ENCODE measurements around the gene CGB7. TPM values are rescaled to one million over a fixed set of nuclear protein-coding genes. Genes with fewer than 3 reads are reported as not detected.
A peak's percentile ranks its signal among the peaks of the same experiment; 100 is the strongest.
"Not testable (repeated sequence)": the region's sequence is repeated elsewhere in the genome, so short reads cannot be mapped to it uniquely, and the experiment has no call there.

The CGB7 gene
- polyA plus RNA-seq, 1 donor from 2014 or later: not detected

DNA sequence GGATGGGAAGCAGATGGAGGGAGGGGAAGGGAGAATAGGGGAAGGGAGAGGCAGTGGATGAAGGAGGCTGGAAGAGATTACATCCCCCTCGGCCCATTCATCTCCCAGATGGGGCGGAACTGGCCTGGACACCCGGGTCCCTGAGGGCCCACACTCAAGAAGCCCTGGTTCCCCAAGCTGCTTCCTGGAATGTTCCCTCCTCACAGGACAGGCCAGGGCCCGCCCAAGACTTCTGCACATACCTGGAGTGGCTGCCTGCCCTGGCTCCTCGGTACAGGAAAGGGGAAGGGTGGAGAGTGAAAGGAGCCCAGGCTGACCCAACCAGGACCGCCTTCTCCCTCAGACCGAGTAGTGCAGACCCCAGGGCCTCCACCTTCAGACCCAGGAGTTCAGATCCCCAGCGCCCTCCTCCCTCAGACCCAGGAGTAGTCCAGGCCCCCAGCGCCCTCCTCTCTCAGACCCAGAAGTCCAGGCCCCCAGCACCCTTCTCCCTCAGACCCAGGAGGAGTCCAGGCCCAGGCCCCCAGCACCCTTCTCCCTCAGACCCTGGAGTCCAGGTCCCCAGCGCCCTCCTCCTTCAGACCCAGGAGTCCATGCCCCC, 6.6 kb upstream of the CGB7 start:
- peaks cover 0 to 4% (median 3%) of the 10 kb centered on the region in 3 donors for H3K4me1 Mint-ChIP-seq
- peaks cover 47% of the 10 kb centered on the region for H3K27me3 Mint-ChIP-seq
- no peak overlapping the region for H3K27ac Mint-ChIP-seq
- H3K9me3 Mint-ChIP-seq: peaks cover 0 to under 1% (median 0%) of the 10 kb centered on the region in 3 donors
- no peak overlapping the region for H3K4me3 Mint-ChIP-seq
- peaks cover 3% of the 10 kb centered on the region for H3K36me3 Mint-ChIP-seq

DNA sequence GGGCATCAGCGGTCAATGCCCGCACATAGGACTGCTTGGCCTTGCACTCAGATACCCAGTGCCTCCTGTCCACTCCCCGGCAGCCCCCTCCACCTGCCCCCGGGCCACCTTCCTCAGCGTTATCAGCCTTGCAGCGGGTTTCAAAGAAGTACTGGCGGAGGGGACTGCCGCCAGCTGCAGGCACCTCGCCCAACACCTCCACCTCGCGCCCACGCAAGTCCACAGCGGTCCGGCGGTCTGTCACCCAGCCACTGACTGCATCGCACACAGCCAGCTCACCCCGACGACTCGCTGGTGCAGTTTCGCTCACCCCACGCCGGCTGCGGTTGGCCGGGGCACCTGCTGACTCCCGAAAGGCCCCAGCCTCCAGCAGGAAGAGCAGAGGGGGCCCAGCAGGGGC, 3.9 kb upstream of the CGB7 start:
- Mint-ChIP-seq H3K9me3 (no peaks in the 10 kb centered on the region), H3K4me3 (no peak overlapping the region), H3K27ac (no peak overlapping the region), H3K4me1 (peaks cover 4 to 14% (median 11%) of the 10 kb centered on the region in 3 donors), H3K36me3 (peaks cover 3% of the 10 kb centered on the region), H3K27me3 (peaks cover 51% of the 10 kb centered on the region)

DNA sequence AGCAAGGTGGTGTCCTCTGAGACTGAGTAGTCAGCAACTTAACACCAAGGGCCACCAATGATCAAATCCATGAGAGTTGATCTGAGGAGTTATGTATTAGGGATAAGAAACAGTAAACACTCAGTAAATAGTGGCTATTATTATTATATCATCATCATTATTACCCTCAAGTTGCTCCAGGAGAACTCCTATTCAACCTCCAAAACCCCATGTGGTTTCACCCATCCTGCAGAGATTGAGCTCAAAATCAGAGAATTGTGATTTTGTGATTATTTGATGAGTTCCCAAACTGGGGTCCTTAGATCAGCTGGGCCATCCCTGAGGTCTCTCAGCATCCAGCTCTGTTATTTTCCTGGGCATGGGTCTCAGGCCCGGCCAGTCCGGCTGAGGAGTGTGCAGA, 3.5 kb upstream of the CGB7 start:
- Mint-ChIP-seq H3K27ac (peak overlapping the region in 1 of 3 donors; percentile 17), H3K36me3 (peaks cover 3% of the 10 kb centered on the region), H3K27me3 (peaks cover 50% of the 10 kb centered on the region), H3K9me3 (no peaks in the 10 kb centered on the region), H3K4me3 (peak overlapping the region in 2 of 4 donors; percentile 3 to 6), H3K4me1 (peaks cover 4 to 14% (median 11%) of the 10 kb centered on the region in 3 donors)

DNA sequence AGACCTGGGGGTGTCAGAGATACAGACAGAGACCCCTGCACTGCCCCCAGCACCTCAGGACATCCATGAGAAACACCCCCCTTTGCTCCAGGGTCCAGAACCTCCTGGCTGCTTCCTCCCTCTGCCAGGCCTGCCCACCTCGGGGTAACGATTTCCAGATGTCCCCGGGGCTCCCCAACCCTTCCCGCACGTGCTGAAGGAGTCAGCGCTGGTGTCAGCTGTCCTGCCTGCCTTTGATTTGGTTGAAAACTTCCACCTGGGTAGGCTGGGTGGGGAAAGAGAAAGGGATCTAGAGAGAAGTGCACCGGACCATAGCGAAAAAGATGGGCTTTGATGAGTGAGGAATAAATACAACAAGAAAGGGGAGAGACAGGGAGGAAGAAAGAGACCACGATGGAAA, 1.5 kb upstream of the CGB7 start:
- Mint-ChIP-seq H3K27me3 (peaks cover 43% of the 10 kb centered on the region), H3K9me3 (no peaks in the 10 kb centered on the region), H3K4me3 (peak overlapping the region in 1 of 4 donors; percentile 41), H3K4me1 (peaks cover 4 to 14% (median 11%) of the 10 kb centered on the region in 3 donors), H3K36me3 (peaks cover 3% of the 10 kb centered on the region), H3K27ac (peak overlapping the region in 1 of 3 donors; percentile 80)

DNA sequence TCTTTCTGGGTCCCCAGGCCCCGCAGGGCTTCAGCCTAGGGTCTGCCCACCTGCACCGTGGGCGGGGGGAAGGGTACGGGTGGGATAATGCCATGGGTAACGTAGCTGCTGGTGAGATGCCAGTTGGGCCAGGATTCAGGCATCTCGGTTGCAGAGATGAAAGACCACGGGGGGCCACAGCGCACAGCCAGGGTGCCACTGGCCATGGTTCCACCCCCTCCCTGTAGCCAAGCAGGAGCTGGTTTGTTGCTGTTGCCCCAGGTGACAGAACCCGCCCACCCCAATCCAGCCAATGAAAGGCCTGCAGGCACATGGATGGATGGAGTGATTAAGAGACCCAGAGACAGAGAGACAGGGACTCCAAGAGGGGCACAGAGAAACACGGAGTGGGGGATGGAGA, 1.0 kb upstream of the CGB7 start:
- Mint-ChIP-seq H3K27ac (peak overlapping the region in 1 of 3 donors; percentile 80), H3K4me3 (peak overlapping the region in 1 of 4 donors; percentile 87), H3K36me3 (peaks cover 3% of the 10 kb centered on the region), H3K27me3 (peaks cover 46% of the 10 kb centered on the region), H3K9me3 (no peaks in the 10 kb centered on the region), H3K4me1 (peaks cover 4 to 14% (median 11%) of the 10 kb centered on the region in 3 donors)

DNA sequence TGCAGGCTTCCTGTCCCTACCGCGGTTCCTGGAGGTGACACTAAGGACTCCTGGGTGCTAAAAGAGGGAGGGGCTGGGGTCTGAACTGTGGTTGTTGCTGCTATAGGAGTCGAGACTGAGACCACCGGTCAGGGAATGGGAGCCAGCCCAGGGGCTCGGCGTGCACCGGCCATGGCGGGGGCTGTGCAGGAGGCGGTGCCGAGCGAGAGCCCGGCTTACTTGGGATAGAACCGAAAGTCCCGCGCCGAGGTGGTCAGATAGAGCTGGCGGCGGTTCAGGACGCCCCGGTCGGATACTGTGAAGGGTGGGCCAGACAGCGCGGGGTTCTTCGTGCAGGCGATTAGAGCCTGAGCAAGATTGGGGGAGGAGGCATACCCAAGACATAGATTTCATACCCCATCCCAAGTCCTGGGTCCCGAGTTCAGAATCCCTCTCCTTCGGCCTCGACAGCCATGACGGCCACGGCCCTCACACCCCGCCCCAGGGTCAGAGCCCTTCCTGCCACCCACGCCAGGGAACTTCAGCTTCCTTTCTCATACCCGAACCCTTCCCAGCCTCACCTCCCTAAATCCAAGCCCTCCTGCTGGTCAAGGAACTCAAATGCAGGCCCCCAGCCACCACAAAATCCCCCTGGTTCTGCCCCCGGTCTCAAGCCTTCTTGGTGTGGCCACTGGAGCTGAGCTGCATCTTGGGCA, 500 bp downstream of the CGB7 start:
- H3K4me1 Mint-ChIP-seq: peaks cover 4 to 14% (median 11%) of the 10 kb centered on the region in 3 donors
- H3K36me3 Mint-ChIP-seq, H3K9me3 Mint-ChIP-seq: not testable (repeated sequence)
- peak overlapping the region in 1 of 3 donors; percentile 31 for H3K27ac Mint-ChIP-seq
- peak overlapping the region; percentile 77 to 93 (median 84) for H3K4me3 Mint-ChIP-seq
- H3K27me3 Mint-ChIP-seq: peaks cover 40% of the 10 kb centered on the region

DNA sequence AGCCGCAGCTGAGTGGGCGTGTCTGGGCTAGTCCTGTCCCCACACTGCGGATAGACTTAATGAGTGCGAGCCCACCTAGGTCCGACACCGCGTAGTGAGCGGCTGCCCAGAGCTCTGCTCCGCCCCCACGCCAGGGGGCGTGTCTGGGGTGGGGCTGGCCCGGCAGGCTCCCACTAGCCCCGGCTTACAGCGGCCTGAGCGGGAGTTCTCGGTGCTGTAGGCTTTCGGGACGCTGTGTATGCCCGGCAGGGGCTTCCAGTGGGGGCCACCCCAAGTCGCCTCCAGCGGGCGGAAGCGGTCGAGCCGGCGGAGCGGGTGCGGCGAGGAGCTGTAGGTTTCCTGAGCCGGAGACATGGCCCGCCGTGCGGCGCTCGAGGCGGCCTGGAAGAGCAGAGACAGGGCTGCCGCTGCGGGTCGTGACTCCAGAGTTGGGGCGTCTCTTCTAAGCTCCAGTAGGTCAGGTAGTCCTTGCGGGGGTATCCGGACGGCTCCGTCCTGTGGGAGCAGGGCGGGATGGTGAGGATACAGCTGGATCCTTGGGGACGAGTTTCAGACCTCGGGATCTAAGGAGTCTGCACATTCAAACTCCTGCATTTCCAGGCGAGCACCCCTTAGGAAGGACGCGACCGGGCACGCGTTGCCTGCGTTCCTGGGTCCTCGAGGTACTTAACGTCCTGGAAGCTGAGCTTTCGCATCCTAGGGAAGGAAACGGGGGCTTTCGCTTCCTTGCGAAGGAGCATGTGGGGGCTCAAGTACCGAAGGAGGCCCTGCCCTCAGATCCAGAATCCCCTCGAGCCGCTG, 1.2 kb downstream of the CGB7 start:
- peak overlapping the region in 1 of 3 donors; percentile 31 for H3K27ac Mint-ChIP-seq

DNA sequence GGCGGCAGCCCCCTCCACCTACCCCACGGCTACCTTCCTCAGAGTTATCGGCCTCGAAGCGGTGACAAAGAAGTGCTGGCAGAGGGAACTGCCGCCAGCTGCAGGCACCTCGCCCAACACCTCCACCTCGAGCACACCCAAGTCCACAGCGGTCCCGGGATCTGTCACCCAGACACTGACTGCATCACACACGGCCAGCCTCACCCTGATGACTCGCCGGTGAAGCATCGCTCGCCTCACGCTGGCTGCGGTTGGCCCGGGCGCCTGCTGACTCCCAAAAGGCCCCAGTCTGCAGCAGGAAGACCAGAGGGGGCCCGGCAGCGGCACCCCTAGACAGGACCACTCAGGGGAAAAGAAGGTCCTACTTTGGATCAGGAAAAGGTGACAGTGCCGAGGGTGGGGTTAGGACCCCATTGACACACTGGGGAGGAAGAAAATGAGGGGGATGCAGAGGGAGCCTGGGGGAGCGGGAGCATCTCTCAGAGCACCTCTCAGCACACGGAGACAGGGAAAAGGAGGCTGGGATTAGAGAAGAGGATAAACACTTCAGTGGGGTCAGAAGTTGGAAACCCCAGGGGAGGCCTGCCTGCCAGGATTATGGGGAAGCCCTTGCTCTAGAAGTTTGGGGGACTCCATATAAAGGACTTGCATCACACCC, 7.0 kb downstream of the CGB7 start:
- not testable (repeated sequence) for H3K27ac Mint-ChIP-seq, H3K4me1 Mint-ChIP-seq, H3K9me3 Mint-ChIP-seq, H3K27me3 Mint-ChIP-seq, H3K36me3 Mint-ChIP-seq
- peak overlapping the region in 1 of 4 donors; percentile 5 for H3K4me3 Mint-ChIP-seq

More for the DNA sequence above, 1.2 kb downstream of the CGB7 start:
- no peaks in the 10 kb centered on the region for H3K9me3 Mint-ChIP-seq
- peaks cover 3% of the 10 kb centered on the region for H3K36me3 Mint-ChIP-seq
- H3K4me1 Mint-ChIP-seq: peaks cover 4 to 14% (median 11%) of the 10 kb centered on the region in 3 donors
- peak overlapping the region; percentile 77 to 93 (median 84) for H3K4me3 Mint-ChIP-seq
- H3K27me3 Mint-ChIP-seq: peaks cover 35% of the 10 kb centered on the region

DNA sequence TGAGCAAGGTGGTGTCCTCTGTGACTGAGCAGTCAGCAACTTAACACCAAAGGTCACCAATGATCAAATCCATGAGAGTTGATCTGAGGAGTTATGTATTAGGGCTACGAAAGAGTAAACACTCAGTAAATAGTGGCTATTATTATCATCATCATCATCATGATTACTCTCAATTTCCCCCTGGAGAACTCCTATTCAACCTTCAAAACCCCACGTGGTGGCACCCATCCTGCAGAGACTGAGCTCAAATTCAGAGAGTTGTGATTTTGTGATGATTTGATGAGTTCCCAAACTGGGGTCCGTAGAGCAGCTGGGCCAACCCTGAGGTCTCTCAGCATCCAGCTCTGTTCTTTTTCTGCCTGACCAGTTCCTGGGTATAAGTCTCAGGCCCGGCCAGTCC, 7.7 kb downstream of the CGB7 start:
- H3K27ac Mint-ChIP-seq, H3K4me3 Mint-ChIP-seq, H3K27me3 Mint-ChIP-seq, H3K4me1 Mint-ChIP-seq, H3K36me3 Mint-ChIP-seq, H3K9me3 Mint-ChIP-seq: not testable (repeated sequence)

DNA sequence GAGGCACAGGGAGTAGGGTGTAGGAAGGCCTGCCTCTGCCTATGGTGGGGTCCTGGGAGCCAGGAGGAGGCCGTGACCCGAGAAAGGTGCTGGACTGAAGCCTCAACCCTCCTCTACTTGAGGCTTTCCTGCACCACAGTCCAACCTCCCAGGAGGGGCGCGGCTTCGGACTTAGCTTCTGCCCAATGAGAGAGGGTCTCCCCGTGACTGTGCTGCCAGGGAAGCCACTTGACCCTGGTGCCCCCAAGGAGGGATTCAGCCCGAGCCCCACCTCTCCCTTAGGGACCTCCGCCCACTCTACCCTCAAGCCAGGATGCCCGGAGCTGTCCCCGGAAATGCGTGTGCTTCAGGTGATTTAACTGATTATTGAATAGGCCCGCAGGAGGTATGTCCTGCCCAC, 8.5 kb downstream of the CGB7 start, which contains the start of gene CGB8:
CGB8 (minus strand) TSS at position 101 of the 400 bp plus-strand sequence. CDS start 372 bp downstream, outside the sequence.
- not testable (repeated sequence) for H3K9me3 Mint-ChIP-seq, H3K4me3 Mint-ChIP-seq, H3K4me1 Mint-ChIP-seq, H3K27ac Mint-ChIP-seq, H3K27me3 Mint-ChIP-seq, H3K36me3 Mint-ChIP-seq

DNA sequence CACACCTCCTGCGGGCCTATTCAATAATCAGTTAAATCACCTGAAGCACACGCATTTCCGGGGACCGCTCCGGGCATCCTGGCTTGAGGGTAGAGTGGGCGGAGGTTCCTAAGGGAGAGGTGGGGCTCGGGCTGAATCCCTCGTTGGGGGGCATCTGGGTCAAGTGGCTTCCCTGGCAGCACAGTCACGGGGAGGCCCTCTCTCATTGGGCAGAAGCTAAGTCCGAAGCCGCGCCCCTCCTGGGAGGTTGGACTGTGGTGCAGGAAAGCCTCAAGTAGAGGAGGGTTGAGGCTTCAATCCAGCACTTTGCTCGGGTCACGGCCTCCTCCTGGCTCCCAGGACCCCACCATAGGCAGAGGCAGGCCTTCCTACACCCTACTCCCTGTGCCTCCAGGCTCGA, 14.0 kb downstream of the CGB7 start, which contains the start of gene CGB5:
CGB5 (plus strand) TSS at position 301 of the 400 bp plus-strand sequence. CDS start 362 bp downstream, outside the sequence.
- H3K4me3 Mint-ChIP-seq, H3K4me1 Mint-ChIP-seq, H3K9me3 Mint-ChIP-seq, H3K27me3 Mint-ChIP-seq, H3K27ac Mint-ChIP-seq, H3K36me3 Mint-ChIP-seq: not testable (repeated sequence)

DNA sequence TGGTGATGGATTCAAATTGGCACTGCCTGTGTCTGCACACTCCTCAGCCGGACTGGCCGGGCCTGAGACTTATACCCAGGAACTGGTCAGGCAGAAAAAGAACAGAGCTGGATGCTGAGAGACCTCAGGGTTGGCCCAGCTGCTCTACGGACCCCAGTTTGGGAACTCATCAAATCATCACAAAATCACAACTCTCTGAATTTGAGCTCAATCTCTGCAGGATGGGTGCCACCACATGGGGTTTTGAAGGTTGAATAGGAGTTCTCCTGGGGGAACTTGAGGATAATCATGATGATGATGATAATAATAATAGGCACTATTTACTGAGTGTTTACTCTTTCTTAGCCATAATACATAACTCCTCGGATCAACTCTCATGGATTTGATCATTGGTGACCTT, 14.9 kb downstream of the CGB7 start:
- H3K27ac Mint-ChIP-seq, H3K4me1 Mint-ChIP-seq, H3K9me3 Mint-ChIP-seq, H3K4me3 Mint-ChIP-seq, H3K36me3 Mint-ChIP-seq, H3K27me3 Mint-ChIP-seq: not testable (repeated sequence)

DNA sequence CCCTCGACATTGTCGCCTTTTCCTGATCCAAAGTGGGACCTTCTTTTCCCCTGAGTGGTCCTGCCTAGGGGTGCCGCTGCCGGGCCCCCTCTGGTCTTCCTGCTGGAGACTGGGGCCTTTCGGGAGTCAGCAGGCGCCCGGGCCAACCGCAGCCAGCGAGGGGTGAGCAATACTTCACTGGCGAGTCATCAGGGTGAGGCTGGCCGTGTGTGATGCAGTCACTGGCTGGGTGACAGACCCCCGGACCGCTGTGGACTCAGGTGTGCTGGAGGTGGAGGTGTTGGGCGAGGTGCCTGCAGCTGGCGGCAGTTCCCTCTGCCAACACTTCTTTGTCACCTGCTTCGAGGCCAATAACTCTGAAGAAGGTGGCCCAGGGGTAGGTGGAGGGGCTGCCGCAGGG, 15.4 kb downstream of the CGB7 start:
- Mint-ChIP-seq H3K4me1 (no peaks in the 10 kb centered on the region), H3K27me3 (no peaks in the 10 kb centered on the region), H3K27ac (no peak overlapping the region), H3K36me3 (peaks cover 2% of the 10 kb centered on the region), H3K9me3 (no peaks in the 10 kb centered on the region), H3K4me3 (no peak overlapping the region)

DNA sequence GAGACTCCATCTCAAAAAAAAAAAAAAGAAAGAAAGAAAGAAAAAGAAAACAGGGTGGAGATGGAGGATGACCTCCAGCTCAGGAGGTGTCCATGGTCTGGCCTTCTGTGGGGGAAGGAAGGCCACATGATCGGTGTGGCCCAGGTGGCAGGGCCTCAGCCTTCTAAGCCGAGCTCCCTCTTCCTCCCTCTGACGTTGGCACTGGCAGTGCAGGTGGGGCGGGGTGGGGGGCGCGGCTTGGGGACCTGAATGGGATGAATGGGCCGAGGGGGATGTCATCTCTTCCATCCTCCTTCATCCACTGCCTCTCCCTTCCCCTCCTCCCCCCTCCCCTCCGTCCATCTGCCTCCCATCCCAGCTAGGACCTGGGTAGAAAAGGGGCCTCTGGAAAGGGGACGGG, 17.8 kb downstream of the CGB7 start:
- not testable (repeated sequence) for H3K27ac Mint-ChIP-seq, H3K9me3 Mint-ChIP-seq

More for the DNA sequence above, 17.8 kb downstream of the CGB7 start:
- H3K4me1 Mint-ChIP-seq, H3K27me3 Mint-ChIP-seq, H3K4me3 Mint-ChIP-seq, H3K36me3 Mint-ChIP-seq: not testable (repeated sequence)

All from IgD-negative memory B cell (primary cell).